PFSK-1 (cell line): ENCODE measurements around the gene HEG1.

ENCODE experiments used
- FOXP2 ChIP-seq: optimal IDR thresholded peaks from 2 replicates; pipeline ENCODE3; 2011; ENCODE audit warnings: borderline replicate concordance, control low read depth, inconsistent platforms; ENCODE audit not compliant: insufficient read depth; ENCODE audit errors: extremely low read length, extremely low read depth
- POLR2AphosphoS5 ChIP-seq: IDR thresholded peaks from 2 replicates; pipeline ENCODE4 v1.6.1; 2012; ENCODE audit warnings: low read depth, mild to moderate bottlenecking, control low read depth, low read length, moderate library complexity
- REST ChIP-seq, 2 experiments: IDR thresholded peaks; 2 replicates each; pipeline versions ENCODE4 v1.6.1 to v1.8.0; 2011 to 2012; ENCODE audit warnings: low read depth in 2 of 2, low read length in 2 of 2, control low read depth in 1 of 2, inconsistent platforms in 1 of 2, mild to moderate bottlenecking in 1 of 2, moderate library complexity in 1 of 2; ENCODE audit not compliant: insufficient read depth in 1 of 2
- SIN3A ChIP-seq: IDR thresholded peaks from 2 replicates; pipeline ENCODE4 v1.6.1; 2012; ENCODE audit warnings: mild to moderate bottlenecking, low read length, moderate library complexity, borderline replicate concordance; ENCODE audit not compliant: insufficient read depth
- TAF1 ChIP-seq: IDR thresholded peaks from 2 replicates; pipeline ENCODE4 v1.6.1; 2012; ENCODE audit warnings: low read length, control low read depth, borderline replicate concordance; ENCODE audit not compliant: insufficient read depth

The HEG1 gene

GRCh38 chr3:124965413-124965812, 90.4 kb downstream of the HEG1 start:
- TF ChIP-seq TAF1 (no peak), REST (IDR thresholded peaks at IDR 0.05; ENCODE audit: insufficient read depth in 1 of 2, low read depth in 2 of 2, low read length in 2 of 2) (no peak), POLR2AphosphoS5 (no peak), SIN3A (no peak), FOXP2 (no peak)

- TF ChIP-seq REST (IDR thresholded peaks at IDR 0.05; ENCODE audit: insufficient read depth in 1 of 2, low read depth in 2 of 2, low read length in 2 of 2) (no peak), FOXP2 (no peak), POLR2AphosphoS5 (no peak), TAF1 (no peak), SIN3A (no peak)
Observed at GRCh38 chr3:124964387-124964786, 91.4 kb downstream of the HEG1 start.

- TF ChIP-seq TAF1 (no peak), POLR2AphosphoS5 (no peak), FOXP2 (no peak)
Observed at GRCh38 chr3:124963755-124964154, 92.0 kb downstream of the HEG1 start.

- TF ChIP-seq POLR2AphosphoS5: no peak
- no peak for TF ChIP-seq REST (IDR thresholded peaks at IDR 0.05; ENCODE audit: insufficient read depth in 1 of 2, low read depth in 2 of 2, low read length in 2 of 2)
- TF ChIP-seq FOXP2: no peak
- no peak for TF ChIP-seq SIN3A
- TF ChIP-seq TAF1: no peak
Observed at GRCh38 chr3:124962403-124962940, 93.3 kb downstream of the HEG1 start.

- no peak for TF ChIP-seq FOXP2
- no peak for TF ChIP-seq TAF1
- no peak for TF ChIP-seq SIN3A
- TF ChIP-seq REST (IDR thresholded peaks at IDR 0.05; ENCODE audit: insufficient read depth in 1 of 2, low read depth in 2 of 2, low read length in 2 of 2): no peak
- no peak for TF ChIP-seq POLR2AphosphoS5
Observed at GRCh38 chr3:124960698-124961097, 95.1 kb downstream of the HEG1 start.
